ENCODE data around the gene SYTL5. TPM values are rescaled to one million over a fixed set of nuclear protein-coding genes. Genes with fewer than 3 reads are reported as not detected.

Gene SYTL5
- polyA plus RNA-seq, 2 of the 4 experiments (the other 2 are of a cell fraction), result 0.79 to 1.1 TPM

- TF ChIP-seq HES2 (IDR thresholded peaks at IDR 0.05) (no peak), RARB (CRISPR knock-in tag; IDR thresholded peaks at IDR 0.05) (no peak), GATA3 (IDR thresholded peaks at IDR 0.05; ENCODE audit: borderline replicate concordance) (no peak), TFCP2L1 (CRISPR knock-in tag; IDR thresholded peaks at IDR 0.05) (no peak), PHF8 (IDR thresholded peaks at IDR 0.05; ENCODE audit: borderline replicate concordance, low read depth) (no peak), SREBF2 (IDR thresholded peaks at IDR 0.05) (no peak), ZFP36 (IDR thresholded peaks at IDR 0.05; ENCODE audit: borderline replicate concordance, partially characterized antibody) (no peak), HEYL (CRISPR knock-in tag; IDR thresholded peaks at IDR 0.05) (no peak), KDM5A (IDR thresholded peaks at IDR 0.05) (no peak), SMC3 (IDR thresholded peaks at IDR 0.05) (no peak), CTCF (IDR thresholded peaks at IDR 0.05) (no peak)
- Histone ChIP-seq H3K4me2 (peak overlapping the region; percentile 16; the same call in 2 of the 3 replicates), H3K4me3 (no peak overlapping the region), H3K9me3 (no peaks in the 10 kb centered on the region), H3K4me1 (no peaks in the 10 kb centered on the region), H3K27ac (no peak overlapping the region)
- FAIRE-seq (no peak), DNase-seq (ENCODE audit: low read depth in 1 of 2, low spot score in 1 of 2) (no peak), ATAC-seq (no peak)
- ChIA-PET POLR2A (no interaction called here), CTCF (no interaction called here)
- WGBS (ENCODE audit: missing lambda C conversion rate), result 38% methylated on average over 8 of the region's 8 CpGs
These were observed 12.5 kb downstream of the SYTL5 start for GRCh38 chrX:38018766-38019425.

GRCh38 chrX:38028300-38028699 is 21.9 kb downstream of the SYTL5 start:
- Histone ChIP-seq H3K9me3 (no peaks in the 10 kb centered on the region), H3K4me3 (no peak overlapping the region), H3K27ac (no peak overlapping the region), H3K4me1 (no peaks in the 10 kb centered on the region), H3K4me2 (no peak overlapping the region)
- ChIA-PET POLR2A (no interaction called here), CTCF (no interaction called here)
- TF ChIP-seq MYC (IDR thresholded peaks at IDR 0.05; ENCODE audit: borderline replicate concordance, low read length), result no peak
- TF ChIP-seq CBX8 (IDR thresholded peaks at IDR 0.05), result no peak
- TF ChIP-seq JUN (IDR thresholded peaks at IDR 0.05), result no peak
- no peak for TF ChIP-seq EHMT2 (IDR thresholded peaks at IDR 0.05; ENCODE audit: low read depth)
- TF ChIP-seq ZC3H11A (IDR thresholded peaks at IDR 0.05), result no peak
- no peak for TF ChIP-seq JUNB (IDR thresholded peaks at IDR 0.05)
- no peak for TF ChIP-seq HOXB5 (CRISPR knock-in tag; IDR thresholded peaks at IDR 0.05)
- TF ChIP-seq USF2 (IDR thresholded peaks at IDR 0.05), result no peak
- DNase-seq (ENCODE audit: low read depth in 1 of 2, low spot score in 1 of 2) (no peak), FAIRE-seq (peak; percentile 93), ATAC-seq (no peak)
- WGBS (ENCODE audit: missing lambda C conversion rate), result 8% methylated on average over 1 of the region's 1 CpG

GRCh38 chrX:38036466-38036865 is 30.1 kb downstream of the SYTL5 start:
- H3K4me2 ChIP-seq, result no peak overlapping the region
- no peak for TF ChIP-seq ELK1 (IDR thresholded peaks at IDR 0.05; ENCODE audit: low read depth, low read length)
- no peak for TF ChIP-seq POLR2AphosphoS2 (conservative IDR thresholded peaks at IDR 0.05; ENCODE audit: low read length)
- no peak for TF ChIP-seq CHD4 (IDR thresholded peaks at IDR 0.05; ENCODE audit: borderline replicate concordance)
- TF ChIP-seq MYC (IDR thresholded peaks at IDR 0.05; ENCODE audit: borderline replicate concordance, low read length), result no peak
- no peak for TF ChIP-seq NR3C1 (IDR thresholded peaks at IDR 0.05)
- TF ChIP-seq CBX2 (IDR thresholded peaks at IDR 0.05; ENCODE audit: borderline replicate concordance, low read depth), result no peak
- TF ChIP-seq NFE2L2 (conservative IDR thresholded peaks at IDR 0.05; ENCODE audit: low read length), result no peak
- H3K4me3 ChIP-seq, result no peak overlapping the region
- ChIA-PET POLR2A (no interaction called here), CTCF (no interaction called here)
- FAIRE-seq (no peak), ATAC-seq (no peak), DNase-seq (ENCODE audit: low read depth in 1 of 2, low spot score in 1 of 2) (no peak)
- H3K4me1 ChIP-seq, result no peaks in the 10 kb centered on the region
- 81% methylated on average over 2 of the region's 2 CpGs for WGBS (ENCODE audit: missing lambda C conversion rate)
- H3K9me3 ChIP-seq, result no peaks in the 10 kb centered on the region
- no peak overlapping the region for H3K27ac ChIP-seq

Measured in A549 (cell line).